GM19023 (cell line): Measurements from ENCODE around the gene WDR33.

ENCODE experiments used
- ATAC-seq: cut with Tn5 transposase; IDR thresholded peaks from one replicate; pipeline ENCODE4 v1.9.1; 2021; ENCODE audit warnings: mild to moderate bottlenecking, moderate library complexity; ENCODE audit not compliant: unreplicated experiment

WDR33 gene

GRCh38 chr2:127675331-127676261 lies 135.4 kb downstream of the WDR33 start, which contains the start of gene LIMS2:
TSS of gene LIMS2 (minus strand) at chr2:127675530. CDS start at chr2:127675024, 506 bp downstream.
- no peak for ATAC-seq

GRCh38 chr2:127674241-127675209 lies 136.4 kb downstream of the WDR33 start:
- ATAC-seq, result no peak

GRCh38 chr2:127673291-127674069 lies 137.5 kb downstream of the WDR33 start:
- no peak for ATAC-seq

GRCh38 chr2:127672341-127673224 lies 138.4 kb downstream of the WDR33 start:
- ATAC-seq, result no peak

GRCh38 chr2:127671557-127672302 lies 139.2 kb downstream of the WDR33 start:
- no peak for ATAC-seq

GRCh38 chr2:127670957-127671290 lies 140.0 kb downstream of the WDR33 start:
- ATAC-seq, result no peak

- no peak for ATAC-seq
Observed at GRCh38 chr2:127670055-127670956, 140.7 kb downstream of the WDR33 start.

- no peak for ATAC-seq
Observed at GRCh38 chr2:127669056-127669455, 141.9 kb downstream of the WDR33 start.

GRCh38 chr2:127665267-127665893 lies 145.6 kb downstream of the WDR33 start:
- ATAC-seq, result no peak

GRCh38 chr2:127664895-127665225 lies 146.1 kb downstream of the WDR33 start:
- no peak for ATAC-seq

- no peak for ATAC-seq
Observed at GRCh38 chr2:127664065-127664894, 146.7 kb downstream of the WDR33 start.

GRCh38 chr2:127663566-127664064 lies 147.4 kb downstream of the WDR33 start:
- ATAC-seq, result no peak

GRCh38 chr2:127662937-127663565 lies 147.9 kb downstream of the WDR33 start:
- no peak for ATAC-seq

- no peak for ATAC-seq
Observed at GRCh38 chr2:127661949-127662510, 148.9 kb downstream of the WDR33 start.

- no peak for ATAC-seq
Observed at GRCh38 chr2:127661072-127661649, 149.8 kb downstream of the WDR33 start.

GRCh38 chr2:127660291-127660578 lies 150.7 kb downstream of the WDR33 start:
- no peak for ATAC-seq
